NCI-H524 (cell line): ENCODE measurements around the gene MME.

ENCODE experiments used
- DNase-seq, 2 experiments: peaks; one replicate each; lab custom pipeline; 2025; lab: John Stamatoyannopoulos, UW

The MME gene

DNA sequence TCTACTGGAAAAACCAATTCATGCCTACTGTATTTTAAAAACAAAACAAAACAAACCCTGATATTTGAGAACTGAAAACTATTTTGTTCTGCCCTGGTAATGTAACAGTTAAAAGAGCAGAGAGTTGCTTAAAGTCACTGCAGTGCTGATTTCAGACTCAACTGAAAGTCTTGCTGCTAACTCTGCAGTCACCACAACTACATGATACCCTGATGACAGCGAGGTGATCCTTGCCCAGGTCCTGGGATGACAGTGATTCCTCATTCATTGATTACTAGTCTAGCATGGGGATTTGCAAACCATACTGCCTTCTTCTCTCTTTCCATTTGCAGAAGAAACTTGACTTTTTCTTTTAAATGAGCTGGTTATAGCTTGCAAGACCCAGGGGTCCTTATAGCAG is 67.5 kb downstream of the MME start:
- no peak for DNase-seq

DNA sequence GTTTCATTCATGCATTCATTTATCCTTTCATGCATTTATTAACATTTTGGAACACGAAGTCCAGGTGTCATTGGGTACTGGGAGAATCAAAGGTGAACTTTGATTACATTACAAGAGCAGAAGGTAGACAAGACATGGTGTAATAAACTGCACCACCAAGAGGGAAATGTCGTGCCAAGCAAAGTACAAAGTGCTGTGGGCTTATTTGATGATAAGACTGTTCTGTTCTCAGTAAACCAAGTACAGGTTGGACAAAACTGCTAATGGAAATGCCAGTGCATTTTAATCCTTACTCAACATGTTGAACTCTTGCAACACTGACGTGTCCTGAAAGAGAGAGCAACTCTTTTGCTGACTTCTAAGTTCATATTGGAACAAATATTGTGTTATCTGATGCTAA is 69.4 kb downstream of the MME start:
- no peak for DNase-seq

DNA sequence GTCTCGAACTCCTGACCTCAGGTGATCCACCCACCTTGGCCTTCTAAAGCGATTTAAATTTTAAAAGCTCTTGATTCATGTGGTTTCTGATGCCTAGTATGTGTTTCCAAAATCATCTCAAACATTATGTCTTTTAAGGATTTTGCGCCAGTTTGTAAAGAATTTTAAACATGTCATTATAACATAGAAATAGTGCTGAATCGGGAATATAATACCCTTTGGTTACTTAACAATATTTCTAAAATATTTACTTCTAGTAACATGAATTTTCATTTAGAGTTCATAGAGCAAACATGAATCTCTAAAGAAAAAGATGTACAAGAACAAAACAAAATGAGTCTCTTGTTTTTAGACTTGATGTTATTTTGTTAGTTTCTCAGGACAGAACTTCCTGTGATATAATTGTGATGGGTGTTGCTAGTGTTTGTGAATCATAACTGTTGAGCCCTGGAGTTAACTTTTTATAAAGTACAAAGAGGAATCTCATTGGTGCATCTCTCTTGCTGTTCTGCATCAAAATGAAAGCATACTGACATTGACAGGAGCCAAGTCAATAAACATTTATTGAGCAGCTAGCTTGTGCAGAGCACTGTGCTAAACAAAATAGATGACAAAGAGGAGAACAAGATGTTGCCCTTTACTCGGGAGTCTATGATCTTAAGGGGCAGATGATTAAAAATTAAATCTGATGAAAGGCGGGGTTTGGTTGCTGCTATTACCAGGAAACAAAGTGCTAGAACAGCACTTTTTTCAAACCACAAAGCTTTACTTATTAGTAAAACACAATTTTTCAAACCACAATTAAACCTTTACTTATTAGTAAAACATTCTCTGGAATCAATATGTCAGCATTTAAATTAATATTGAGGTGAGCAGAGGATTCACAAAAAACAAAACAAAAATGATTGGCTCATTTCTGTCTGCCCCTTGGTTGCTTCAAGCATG is 73.4 kb downstream of the MME start:
- DNase-seq: no peak

DNA sequence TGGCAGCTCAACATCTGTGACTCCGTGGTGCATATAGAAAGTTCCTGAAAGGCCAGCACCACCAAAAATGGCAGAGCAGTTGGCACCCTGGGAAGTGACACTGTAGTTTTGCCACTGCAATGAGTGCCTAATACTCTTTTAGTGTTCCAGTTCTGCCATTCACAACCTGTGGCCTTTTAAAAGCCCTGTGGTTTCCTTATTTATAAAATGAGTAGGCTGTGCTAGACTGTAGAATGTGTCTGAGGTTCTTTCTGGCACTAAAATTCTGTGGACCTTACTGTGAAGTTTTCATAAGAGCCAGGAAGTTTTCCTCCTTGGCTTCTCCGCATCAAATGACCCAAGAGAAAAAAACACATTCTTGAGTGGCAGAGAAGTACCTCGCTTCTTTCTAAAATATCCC is 74.1 kb downstream of the MME start:
- DNase-seq: no peak

DNA sequence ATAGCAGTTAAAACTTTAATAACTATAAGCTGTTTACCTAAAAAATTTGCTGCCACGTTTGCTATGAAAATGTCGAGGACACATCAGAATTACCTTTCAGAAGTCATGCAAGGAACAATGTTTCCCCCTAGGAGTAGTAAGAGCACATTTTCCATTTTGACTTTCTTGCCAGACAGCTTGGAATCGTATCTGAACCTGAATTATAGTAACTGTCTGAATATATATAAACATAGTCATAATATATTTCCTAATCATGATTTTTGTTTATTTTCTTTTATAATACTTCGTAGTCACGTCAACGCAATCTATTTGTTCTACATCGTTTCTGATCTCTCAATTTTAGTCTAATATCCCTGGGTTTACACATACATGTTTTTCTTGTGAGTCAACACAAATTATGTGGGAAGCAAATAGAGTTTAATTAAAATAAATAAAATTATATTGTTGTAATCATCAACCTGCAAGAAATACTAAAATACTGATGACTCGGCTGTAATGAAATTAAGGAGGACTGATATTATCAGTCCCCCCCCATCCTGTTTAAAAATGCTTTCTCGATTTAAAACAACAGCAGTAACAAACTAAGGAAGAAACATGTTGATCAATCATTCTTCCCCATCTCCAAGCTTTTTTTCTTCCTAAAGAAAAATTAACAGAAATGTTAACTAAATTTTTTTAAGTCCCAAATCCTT is 78.4 kb downstream of the MME start:
- DNase-seq: no peak

DNA sequence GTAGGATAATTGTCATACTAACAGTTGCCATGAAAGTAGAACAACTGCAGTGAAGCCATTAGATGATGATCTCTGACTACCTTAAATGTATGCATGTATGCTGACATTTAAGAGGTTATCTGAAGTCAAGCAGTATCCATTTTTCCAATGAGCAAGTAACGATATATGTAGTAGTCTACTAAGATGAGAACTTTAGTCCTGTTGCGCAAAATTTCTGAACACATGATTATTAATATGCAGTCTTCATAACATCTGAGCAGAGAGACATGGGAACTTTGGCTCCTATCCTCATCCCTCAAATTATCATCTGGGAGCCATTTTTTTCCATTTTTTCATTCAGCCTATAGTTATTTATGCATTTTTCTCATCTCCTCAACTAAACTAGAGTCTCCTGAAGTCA is 79.2 kb downstream of the MME start:
- no peak for DNase-seq

DNA sequence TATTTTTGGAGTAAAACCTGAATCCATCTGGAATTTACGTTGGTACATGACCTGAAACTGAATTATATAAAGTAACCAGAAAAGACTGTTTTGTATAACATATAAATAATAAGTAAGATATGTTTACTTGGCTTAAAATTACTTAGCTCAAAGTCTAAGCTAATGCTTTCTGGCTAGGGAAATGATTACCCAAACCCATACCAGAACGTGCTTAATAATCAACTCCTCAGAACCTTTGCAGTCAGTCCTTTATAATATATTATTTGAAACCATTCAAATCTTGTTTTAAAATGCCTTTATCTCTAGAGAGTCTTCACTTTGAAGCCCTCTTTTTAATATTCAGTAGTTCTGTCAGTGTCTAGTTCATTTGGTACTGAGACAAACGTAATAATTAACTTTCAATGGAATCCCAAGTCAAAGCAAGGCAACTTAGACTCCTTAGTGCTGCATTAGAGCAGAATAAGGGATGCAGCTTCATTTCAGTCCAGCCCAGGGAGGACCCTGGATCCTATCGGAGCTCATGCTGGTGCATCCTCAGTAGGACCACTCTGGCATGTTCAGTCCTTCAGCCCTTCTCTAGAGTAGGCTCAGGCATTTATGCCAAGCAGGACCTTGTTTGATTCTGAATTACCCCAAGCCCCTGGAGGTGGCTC is 81.6 kb downstream of the MME start:
- no peak for DNase-seq

DNA sequence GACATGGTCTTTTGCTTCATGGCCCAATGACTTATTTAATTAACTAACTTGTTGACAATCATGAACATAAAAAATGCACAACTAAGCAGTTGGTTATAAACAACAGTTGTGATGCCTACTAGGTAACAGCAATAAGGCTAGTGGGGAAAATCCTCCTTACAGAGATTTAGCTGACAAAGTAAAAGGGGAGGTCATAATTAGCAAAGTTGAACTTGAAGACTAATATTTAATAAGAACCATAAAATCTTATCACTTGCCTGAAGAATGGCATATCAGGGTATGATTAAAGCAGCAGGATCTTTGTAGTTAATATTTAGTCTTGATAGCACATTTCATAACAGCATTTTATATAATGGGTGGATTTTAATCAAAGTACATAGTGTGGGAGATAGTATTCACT is 84.2 kb downstream of the MME start:
- DNase-seq: no peak

DNA sequence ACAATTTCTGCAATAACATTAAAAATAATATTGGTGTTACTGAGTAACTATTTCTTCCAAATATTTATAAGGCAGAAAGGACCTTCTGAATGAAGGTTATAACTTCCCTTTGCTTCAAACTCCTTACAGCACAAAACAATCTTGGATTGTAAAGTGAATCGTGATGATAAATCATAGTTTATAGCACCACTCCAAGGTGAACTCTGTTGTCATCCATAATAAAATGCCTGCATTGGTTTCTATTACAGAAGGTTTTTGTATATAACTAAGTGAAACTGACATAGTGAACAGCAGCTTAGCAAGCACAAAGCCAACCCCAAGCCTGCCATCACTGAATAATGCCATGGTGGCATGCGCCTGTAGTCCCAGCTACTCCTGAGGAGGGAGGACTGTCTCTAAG is 86.3 kb downstream of the MME start:
- DNase-seq: no peak

DNA sequence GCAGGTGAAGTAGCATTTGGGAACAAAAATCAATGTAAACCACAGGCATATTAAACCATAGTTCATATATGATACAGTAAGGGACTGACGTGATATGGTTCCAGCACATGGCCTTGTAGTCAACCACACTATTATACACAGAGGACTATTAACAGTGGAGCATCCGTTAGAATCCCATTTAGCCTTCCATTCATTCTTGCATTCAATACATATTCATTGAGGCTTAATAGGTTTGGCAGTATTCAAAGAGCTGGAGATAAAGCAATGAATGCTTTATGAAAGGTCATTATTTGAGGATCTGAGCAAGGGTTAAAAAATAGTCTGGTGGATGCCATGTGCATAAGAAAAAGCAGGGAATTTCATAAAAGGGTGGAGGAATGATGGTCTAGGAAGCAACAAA is 89.1 kb downstream of the MME start:
- DNase-seq: no peak

DNA sequence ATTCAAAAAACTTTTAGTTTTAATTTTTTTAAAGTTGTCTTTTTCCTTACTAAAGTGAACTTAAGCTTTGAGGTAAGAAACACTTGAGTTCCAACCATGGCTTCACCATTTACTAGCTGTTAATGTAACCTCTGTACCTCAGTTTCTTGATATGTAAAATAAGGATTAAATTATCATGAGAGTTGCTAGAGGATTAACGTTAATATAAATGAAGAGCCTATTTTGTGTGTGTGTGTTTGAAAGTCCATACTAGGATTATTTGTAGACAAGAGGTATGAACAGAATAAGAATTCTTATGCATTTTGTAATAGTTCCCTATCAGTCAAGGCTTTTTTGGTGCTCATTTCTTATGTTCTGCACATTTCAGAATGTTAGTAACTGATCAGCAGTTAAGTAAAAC is 93.7 kb downstream of the MME start:
- DNase-seq: no peak

DNA sequence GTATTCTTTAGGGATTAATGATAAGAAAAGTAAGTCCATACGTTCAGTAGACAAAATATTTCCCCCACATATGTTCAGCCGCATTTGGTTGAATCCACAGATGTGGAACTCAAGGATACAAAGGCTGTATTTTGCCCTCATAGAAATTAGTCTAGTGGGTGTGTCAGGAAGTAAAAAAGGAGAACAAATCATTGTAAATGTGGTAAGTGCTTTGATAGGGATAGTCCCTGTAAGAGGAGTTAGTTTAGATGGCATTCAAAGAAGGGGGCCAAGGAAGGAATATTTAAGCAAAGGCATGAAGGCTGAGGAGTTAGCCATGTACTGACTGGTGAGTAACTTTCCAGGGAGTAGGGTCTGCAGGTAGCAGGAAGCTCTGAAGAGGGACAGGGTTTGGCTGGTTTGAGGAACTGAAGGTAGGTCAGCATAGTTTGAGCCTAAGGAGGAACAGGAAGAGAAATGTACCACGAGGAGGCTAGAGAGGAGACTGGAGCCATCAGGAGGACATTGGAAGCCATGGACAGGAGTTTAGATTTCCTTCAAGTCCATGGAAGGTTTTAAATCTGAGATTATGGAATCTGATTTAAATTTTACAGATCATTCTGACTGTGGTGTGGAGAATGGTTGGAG is 98.8 kb downstream of the MME start:
- DNase-seq: no peak

DNA sequence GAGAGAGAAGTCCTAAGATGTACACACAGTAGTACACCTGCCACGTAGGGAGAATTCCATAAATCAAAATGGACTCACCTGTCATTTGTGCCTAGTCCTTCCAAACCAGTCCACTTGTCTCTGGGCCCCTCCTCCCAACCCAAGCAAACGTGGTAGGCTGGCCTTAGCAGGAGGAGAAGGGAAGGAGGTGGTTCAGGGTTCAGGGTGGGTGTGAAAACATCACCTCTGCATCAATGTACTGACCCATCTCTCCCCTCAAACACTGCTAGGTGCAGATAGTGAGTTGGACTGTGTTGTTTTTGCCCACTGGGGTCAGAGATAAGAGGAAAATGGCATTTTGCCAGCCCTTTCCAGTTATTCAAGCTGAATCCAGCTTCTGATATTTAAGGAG is 99.3 kb downstream of the MME start:
- DNase-seq: no peak

DNA sequence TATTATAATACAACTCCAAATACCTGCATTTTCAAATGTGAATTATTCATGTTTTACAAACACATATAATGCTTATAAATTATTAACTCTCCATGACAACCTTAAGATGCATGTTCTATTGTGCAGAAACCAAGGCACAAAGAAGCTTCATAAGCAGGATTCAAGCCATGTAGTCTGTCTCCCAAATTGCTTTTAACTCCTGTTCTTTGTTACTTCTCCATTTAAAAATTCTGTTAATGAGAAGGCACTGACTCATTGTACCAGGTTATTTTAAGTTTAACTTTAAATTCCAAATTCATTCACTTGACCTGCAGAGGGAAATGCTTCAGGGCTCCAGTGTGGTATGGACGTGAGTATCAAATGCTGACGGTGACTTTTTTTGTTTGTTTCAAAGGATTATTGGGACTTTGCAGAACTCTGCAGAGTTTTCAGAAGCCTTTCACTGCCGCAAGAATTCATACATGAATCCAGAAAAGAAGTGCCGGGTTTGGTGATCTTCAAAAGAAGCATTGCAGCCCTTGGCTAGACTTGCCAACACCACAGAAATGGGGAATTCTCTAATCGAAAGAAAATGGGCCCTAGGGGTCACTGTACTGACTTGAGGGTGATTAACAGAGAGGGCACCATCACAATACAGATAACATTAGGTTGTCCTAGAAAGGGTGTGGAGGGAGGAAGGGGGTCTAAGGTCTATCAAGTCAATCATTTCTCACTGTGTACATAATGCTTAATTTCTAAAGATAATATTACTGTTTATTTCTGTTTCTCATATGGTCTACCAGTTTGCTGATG is 100.0 kb downstream of the MME start:
- no peak for DNase-seq

DNA sequence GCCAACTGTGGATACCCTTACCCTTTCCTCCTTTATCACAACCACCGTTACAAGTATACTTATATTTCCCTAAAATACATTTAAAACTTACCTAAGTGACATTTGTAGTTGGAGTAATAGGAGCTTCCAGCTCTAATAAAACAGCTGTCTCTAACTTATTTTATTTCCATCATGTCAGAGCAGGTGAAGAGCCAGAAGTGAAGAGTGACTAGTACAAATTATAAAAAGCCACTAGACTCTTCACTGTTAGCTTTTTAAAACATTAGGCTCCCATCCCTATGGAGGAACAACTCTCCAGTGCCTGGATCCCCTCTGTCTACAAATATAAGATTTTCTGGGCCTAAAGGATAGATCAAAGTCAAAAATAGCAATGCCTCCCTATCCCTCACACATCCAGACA is 102.3 kb downstream of the MME start:
- DNase-seq: no peak

DNA sequence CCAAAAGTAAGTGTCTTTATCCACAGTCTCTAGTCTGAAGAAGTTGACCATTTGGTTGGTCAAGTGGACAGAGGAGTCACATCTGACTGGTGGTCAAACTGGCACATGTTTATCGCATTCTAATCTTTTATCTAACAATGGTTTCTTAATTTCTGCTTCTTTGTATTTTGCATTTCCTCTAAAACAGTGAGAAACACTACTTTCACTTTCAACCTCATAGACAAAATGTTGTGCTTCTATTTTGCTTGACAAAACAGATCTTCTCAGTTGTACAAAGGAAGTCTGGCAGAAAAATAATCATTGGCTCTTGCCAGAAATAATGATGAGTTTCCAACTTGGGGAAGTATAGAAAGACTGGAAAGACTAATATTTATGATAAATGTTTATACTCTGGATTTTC is 103.9 kb downstream of the MME start:
- DNase-seq: no peak

DNA sequence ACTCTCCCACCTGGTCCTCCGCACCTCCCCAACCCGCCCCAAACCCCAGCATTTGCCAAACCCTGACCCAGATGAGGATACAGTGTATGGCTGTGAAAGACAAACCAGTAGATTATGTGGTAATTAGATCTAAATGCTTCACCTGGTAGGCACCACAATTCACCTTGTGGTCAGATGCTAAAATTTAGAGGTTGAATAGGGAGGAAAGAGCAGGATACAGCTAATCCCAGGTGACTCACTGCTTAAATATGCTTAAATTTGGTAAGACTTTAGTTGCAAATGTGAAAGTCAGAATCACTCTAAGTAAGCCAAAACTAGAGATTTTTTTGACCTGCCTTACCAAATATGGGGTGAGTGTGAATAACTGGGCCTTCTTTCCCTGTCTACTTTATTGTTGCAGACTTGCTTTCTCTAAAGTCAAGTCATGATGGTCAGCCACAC is 105.5 kb downstream of the MME start:
- DNase-seq: no peak

DNA sequence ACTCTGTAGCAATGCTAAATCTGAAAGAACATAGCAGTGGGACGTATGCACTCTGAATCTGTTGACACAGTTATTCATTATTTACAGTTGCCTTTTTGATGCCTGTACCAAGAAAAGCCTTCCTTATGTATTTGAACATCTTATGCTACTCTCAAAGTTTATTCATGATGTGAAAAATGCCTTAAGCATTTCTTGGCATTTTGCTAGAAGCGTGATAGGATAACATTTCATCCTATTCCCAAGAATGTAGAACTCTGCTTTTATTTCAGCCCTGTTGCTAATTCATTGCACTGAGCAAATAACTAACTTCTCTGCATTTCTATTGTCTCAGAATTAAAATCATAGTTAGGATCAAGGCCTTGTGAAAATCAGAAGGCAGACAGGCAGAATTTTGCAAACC is 107.9 kb downstream of the MME start:
- no peak for DNase-seq

DNA sequence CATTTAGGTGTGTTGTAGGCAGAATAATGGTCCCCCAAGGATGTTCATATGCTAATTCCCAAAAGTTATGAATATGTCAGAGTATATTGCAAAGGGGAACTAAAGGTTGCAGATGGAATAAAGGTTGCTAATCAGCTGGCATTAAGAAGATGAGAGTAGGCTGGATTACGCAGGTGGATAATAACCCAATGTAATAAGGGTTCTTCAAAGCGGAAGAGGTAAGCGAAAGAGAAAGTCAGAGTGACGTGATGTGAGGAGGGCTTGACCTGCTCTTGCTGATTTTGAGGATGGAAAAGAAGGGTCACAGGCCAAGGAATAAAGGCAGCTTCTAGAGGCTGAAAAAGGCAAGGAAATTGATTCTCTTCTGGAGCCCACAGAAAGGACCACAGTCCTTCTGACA is 109.4 kb downstream of the MME start:
- DNase-seq: no peak

DNA sequence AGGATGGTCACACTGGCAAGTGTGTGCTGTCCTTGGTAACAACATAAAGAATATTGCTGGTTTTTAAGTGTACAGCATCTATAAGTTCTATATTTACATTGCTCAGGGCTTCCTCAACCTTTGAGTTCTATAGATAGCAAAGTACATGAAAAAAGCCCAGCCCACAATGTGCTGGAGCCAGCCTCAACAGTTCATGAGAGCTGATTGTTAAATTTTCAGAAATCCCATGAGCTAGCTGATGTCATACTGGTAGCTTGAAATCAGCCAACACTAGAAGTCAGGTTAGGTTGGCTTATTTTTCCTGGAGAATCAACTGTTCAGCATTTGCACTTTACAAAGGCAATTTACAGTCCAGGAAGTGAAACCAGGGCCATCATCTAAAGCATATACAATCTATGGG is 110.6 kb downstream of the MME start:
- no peak for DNase-seq

DNA sequence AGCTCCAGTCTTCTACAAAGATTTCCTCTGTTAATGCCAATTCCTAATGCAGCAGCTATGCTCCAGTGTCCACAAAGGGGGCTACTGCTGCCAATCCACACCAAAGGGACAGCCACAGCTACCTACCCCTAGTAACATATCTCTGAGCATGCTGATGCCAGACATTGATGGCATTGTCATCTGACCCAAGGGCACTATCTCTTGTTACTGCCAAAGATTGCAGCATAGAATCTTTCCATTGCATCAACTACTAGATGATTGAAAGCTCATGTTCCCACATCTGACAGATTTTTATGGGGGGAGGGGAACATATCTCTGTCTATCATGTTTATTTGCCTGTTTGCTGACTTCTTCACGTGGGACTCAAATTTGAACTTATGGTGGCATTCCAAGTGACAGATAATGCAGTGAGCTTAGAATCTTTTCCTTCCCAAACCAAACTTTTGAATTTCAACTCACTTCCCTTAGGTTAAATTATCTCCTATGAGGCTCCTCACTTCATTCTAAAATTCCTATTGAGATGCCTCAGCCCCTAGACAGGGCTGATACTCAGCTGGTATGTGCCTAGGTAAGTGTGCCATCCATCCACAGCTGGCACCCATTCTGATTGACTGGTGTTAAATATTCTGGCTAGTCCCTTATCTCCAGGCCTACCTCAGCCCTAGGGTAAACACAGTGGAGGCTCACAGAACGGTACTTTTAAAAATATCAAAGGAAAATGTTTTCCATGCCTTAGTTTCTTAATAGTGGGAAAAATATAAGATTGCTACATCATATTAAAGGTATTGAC is 113.0 kb downstream of the MME start:
- no peak for DNase-seq
